Measurements from ENCODE around the gene UPF3A.
"Not testable (repeated sequence)": the region's sequence is repeated elsewhere in the genome, so short reads cannot be mapped to it uniquely, and the experiment has no call there.

Gene UPF3A

GRCh38 chr13:114257014-114257413 lies 24.4 kb upstream of the UPF3A start:
- Mint-ChIP-seq H3K27me3 (no peaks in the 10 kb centered on the region), H3K9me3 (no peaks in the 10 kb centered on the region), H3K4me3 (no peak overlapping the region), H3K27ac (no peak overlapping the region), H3K4me1 (peaks cover 11% of the 10 kb centered on the region)
- DNase-seq (no peak), ATAC-seq (no peak)

GRCh38 chr13:114258589-114258988 lies 22.8 kb upstream of the UPF3A start:
- ATAC-seq (no peak), DNase-seq (no peak)
- Mint-ChIP-seq H3K4me1 (peaks cover 19% of the 10 kb centered on the region), H3K4me3 (no peak overlapping the region), H3K9me3 (no peaks in the 10 kb centered on the region), H3K27me3 (no peaks in the 10 kb centered on the region), H3K27ac (no peak overlapping the region)

- Mint-ChIP-seq H3K9me3 (no peaks in the 10 kb centered on the region), H3K27ac (no peak overlapping the region), H3K4me1 (peaks cover 22% of the 10 kb centered on the region), H3K4me3 (no peak overlapping the region), H3K27me3 (no peaks in the 10 kb centered on the region)
- DNase-seq: no peak
- no peak for ATAC-seq
Measured at GRCh38 chr13:114259374-114259773, 22.0 kb upstream of the UPF3A start.

GRCh38 chr13:114259974-114260373 lies 21.4 kb upstream of the UPF3A start:
- no peaks in the 10 kb centered on the region for H3K9me3 Mint-ChIP-seq
- H3K27ac Mint-ChIP-seq: no peak overlapping the region
- no peak for DNase-seq
- H3K4me3 Mint-ChIP-seq: no peak overlapping the region
- ATAC-seq: no peak
- H3K27me3 Mint-ChIP-seq: no peaks in the 10 kb centered on the region
- peaks cover 22% of the 10 kb centered on the region for H3K4me1 Mint-ChIP-seq

DNA sequence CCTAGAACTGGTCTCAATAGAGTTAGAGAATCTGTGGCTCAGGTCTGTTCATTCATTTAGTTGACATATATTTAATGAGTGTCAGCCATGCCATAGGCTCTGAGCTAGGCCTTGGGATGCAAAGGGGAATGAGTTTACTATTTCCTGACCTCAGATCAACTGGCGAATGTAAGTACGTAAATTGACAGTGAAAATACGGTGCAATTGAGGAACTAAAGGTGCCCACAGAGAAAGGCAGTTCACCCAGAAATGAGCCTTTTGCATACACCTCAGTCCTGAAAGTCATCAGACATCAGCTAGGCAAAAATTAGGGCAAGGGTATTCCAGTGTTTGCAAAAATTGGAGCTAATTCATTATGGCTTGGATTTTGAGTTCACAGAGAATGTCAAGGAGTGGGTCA lies 20.6 kb upstream of the UPF3A start:
- H3K4me1 Mint-ChIP-seq: peaks cover 22% of the 10 kb centered on the region
- no peak overlapping the region for H3K4me3 Mint-ChIP-seq
- H3K27ac Mint-ChIP-seq: no peak overlapping the region
- ATAC-seq (no peak), DNase-seq (no peak)
- no peaks in the 10 kb centered on the region for H3K27me3 Mint-ChIP-seq
- H3K9me3 Mint-ChIP-seq: no peaks in the 10 kb centered on the region

DNA sequence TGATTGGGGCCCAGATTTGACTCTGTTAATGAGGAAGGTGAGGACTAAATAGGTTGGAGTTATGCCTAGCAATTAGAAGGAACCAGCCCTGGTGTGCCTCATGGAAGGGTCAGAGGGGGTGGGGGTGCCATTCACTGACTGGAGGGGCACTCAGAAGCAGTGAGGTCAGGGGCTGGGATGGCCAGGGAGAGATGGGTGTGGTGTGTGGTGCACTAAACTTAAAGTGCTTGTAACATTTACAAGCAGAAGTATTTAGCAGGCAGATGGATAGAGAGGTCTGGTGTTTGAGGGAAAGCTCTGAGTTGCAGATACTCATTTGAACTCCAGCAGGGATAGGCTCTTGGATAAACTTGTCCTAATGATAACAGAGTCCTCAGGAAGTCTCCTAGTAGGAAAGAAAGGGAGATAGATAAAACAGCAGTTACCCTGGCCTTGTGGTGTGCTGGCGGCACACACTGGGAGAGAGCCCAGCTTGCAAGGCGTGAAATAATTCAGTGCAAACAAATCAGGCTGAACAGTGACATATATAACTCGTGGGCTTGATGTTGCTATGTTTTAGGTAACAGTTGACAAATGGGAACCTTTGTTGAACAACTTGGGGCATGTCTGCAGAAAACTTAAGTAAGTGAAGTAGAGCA lies 20.0 kb upstream of the UPF3A start:
- no peaks in the 10 kb centered on the region for H3K9me3 Mint-ChIP-seq
- peaks cover 22% of the 10 kb centered on the region for H3K4me1 Mint-ChIP-seq
- H3K27me3 Mint-ChIP-seq: no peaks in the 10 kb centered on the region
- no peak overlapping the region for H3K27ac Mint-ChIP-seq
- no peak for DNase-seq
- no peak for ATAC-seq
- no peak overlapping the region for H3K4me3 Mint-ChIP-seq

DNA sequence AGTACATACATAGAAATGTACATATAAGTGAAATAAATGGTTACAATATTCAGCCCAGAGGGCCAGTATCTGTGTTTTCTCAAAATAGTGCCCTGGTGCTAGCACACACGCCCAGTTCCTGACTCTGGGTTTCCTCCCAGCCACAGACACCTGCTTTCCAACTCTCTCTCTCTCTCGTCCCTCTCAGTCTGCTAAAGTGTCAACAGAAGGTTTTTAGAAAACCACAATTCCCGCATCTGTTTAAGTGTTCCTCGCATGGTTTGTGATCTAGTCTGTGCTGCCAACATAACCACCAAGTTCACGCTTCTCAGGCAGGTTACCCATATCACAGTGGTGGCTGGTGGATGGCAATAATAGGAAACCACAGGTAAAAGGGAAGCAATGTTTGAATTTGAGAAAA lies 17.8 kb upstream of the UPF3A start:
- Mint-ChIP-seq H3K9me3 (no peaks in the 10 kb centered on the region), H3K27me3 (no peaks in the 10 kb centered on the region), H3K4me3 (no peak overlapping the region), H3K27ac (peak overlapping the region; percentile 53 to 69), H3K4me1 (peaks cover 32% of the 10 kb centered on the region)
- ATAC-seq (peak; percentile 69), DNase-seq (no peak)

DNA sequence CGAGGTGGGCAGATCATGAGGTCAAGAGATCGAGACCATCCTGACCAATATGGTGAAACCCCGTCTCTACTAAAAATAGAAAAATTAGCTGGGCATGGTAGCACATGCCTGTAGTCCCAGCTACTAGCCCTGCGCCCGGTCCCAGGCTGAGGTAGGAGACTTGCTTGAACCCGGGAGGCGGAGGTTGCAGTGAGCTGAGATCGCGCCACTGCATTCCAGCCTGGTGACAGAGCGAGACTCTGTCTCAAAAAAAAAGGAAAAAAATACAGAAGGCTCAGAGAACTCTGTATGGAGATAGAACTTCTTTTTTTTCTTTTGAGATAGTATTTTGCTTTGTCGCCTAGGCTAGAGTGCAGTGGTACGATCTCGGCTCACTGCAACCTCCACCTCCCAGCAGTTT lies 17.1 kb upstream of the UPF3A start:
- peaks cover 37% of the 10 kb centered on the region for H3K4me1 Mint-ChIP-seq
- H3K4me3 Mint-ChIP-seq, H3K9me3 Mint-ChIP-seq, H3K27me3 Mint-ChIP-seq, H3K27ac Mint-ChIP-seq, DNase-seq, ATAC-seq: not testable (repeated sequence)

DNA sequence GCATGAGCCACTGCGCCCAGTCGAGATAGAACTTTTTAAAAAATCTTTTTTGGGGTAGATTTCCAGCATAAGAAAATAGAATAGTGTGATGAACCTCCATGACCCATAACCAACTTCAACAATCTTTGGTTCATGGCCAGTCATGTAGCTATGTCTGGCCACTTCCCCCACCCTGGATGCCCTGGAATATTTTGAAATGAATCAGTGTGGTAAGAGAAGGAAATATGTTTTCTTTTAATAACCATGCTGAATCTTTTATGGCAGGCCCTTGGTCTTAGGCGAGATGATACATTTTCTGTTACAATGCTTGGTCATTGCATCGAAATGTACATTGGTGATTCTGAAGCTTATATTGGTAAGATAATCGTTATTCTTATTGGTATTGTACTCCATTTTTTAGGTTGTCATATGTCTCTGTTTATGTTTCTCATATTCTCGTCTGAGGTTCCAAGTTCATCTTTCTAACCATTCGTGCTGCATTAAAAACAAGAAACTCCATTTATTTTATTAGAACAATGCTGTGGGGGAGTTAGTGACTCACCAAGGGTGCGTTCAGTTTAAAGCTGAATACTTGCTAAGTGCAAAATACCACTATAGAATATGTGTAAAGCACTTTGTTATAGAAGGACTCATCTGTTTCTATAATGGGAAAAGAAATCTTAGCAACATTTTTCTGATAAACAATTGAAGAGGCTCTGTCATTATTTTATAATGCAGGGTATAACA lies 16.4 kb upstream of the UPF3A start:
- H3K27me3 Mint-ChIP-seq: no peaks in the 10 kb centered on the region
- H3K4me3 Mint-ChIP-seq: no peak overlapping the region
- no peaks in the 10 kb centered on the region for H3K9me3 Mint-ChIP-seq
- H3K27ac Mint-ChIP-seq: no peak overlapping the region
- peaks cover 40% of the 10 kb centered on the region for H3K4me1 Mint-ChIP-seq
- DNase-seq: no peak
- no peak for ATAC-seq

DNA sequence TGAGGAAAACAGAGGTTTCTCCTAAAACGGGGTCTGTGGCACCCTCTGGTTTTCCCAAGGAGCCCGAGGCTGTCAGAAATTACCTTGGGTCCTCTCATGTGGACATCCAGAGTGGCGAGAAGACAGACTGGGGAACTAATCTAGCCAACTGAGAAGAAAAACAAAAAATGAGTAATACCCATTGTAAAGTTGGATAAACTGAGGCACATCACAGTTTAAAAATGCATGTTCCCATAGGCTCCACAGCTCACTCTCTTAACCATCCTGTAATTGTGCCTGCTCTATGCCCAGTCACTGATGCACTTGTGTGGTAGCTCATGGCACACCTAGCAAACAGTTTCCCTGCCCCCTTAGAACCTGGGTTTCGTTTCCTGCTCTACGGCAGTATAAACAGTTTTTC lies 15.2 kb upstream of the UPF3A start:
- Mint-ChIP-seq H3K4me1 (peaks cover 42% of the 10 kb centered on the region), H3K27ac (no peak overlapping the region)
- DNase-seq: no peak

GRCh38 chr13:114268344-114269280 lies 12.8 kb upstream of the UPF3A start:
- Mint-ChIP-seq H3K9me3 (no peaks in the 10 kb centered on the region), H3K4me3 (no peak overlapping the region), H3K27me3 (no peaks in the 10 kb centered on the region), H3K27ac (peak overlapping the region; percentile 69 to 91), H3K4me1 (peaks cover 29% of the 10 kb centered on the region)
- ATAC-seq: peak; percentile 86
- DNase-seq: peak in 1 of 2 donors; percentile 16

More for the DNA sequence above, 15.2 kb upstream of the UPF3A start:
- Mint-ChIP-seq H3K9me3 (no peaks in the 10 kb centered on the region), H3K4me3 (no peak overlapping the region), H3K27me3 (no peaks in the 10 kb centered on the region)
- no peak for ATAC-seq

GRCh38 chr13:114269281-114269770 lies 12.1 kb upstream of the UPF3A start:
- ATAC-seq (peak; percentile 48), DNase-seq (no peak)
- H3K4me1 Mint-ChIP-seq: peaks cover 26% of the 10 kb centered on the region
- no peaks in the 10 kb centered on the region for H3K27me3 Mint-ChIP-seq
- peak overlapping the region in 1 of 2 donors; percentile 14 for H3K27ac Mint-ChIP-seq
- no peak overlapping the region for H3K4me3 Mint-ChIP-seq
- no peaks in the 10 kb centered on the region for H3K9me3 Mint-ChIP-seq

DNA sequence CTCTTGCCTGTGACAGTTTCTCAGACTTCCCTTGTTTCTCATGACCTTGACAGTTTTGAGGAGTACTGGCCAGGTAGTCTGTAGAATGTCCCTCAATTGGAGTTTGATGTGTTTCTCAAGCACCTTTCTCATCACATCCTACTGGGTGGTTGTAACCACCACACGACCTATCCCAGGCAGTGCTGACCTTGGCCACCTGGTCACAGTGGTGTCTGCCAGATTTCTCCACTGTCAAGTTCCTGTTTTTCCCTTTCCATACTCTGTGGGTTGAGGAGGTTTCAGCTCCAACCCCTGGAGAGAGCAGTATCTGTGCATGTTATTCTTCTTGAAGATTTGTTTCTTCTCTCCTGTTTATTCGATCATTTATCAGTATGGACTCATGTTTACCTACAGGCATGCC lies 8.4 kb upstream of the UPF3A start:
- Mint-ChIP-seq H3K9me3 (no peaks in the 10 kb centered on the region), H3K27ac (peak overlapping the region in 1 of 2 donors; percentile 48), H3K4me1 (peaks cover 22% of the 10 kb centered on the region), H3K4me3 (no peak overlapping the region), H3K27me3 (no peaks in the 10 kb centered on the region)
- no peak for DNase-seq
- ATAC-seq: no peak

DNA sequence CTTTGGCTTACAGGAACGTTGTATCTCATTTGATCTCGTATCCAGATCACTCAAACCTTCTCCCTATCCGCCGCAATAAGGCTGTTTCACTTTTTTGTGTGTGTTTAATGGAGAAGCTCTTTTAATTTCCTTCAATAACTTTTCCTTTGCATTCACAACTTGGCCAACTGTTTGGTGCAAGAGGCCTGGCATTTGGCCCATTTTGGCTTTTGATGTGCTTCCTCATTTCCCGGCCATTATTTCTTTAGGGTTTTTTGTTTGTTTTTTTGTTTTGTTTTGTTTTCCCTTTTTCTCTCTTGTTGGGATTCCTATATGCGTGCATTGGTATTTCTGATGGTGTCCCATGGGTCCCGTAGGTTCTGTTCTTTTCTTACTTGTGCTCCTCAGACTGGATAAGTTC lies 6.1 kb upstream of the UPF3A start:
- H3K4me1 Mint-ChIP-seq: peaks cover 18% of the 10 kb centered on the region
- no peaks in the 10 kb centered on the region for H3K27me3 Mint-ChIP-seq
- no peaks in the 10 kb centered on the region for H3K9me3 Mint-ChIP-seq
- ATAC-seq (no peak), DNase-seq (no peak)
- H3K27ac Mint-ChIP-seq: no peak overlapping the region
- no peak overlapping the region for H3K4me3 Mint-ChIP-seq

- ATAC-seq (no peak), DNase-seq (no peak)
- Mint-ChIP-seq H3K4me1 (peaks cover 29% of the 10 kb centered on the region), H3K27ac (peak overlapping the region in 1 of 2 donors; percentile 94), H3K4me3 (no peak overlapping the region), H3K27me3 (no peaks in the 10 kb centered on the region), H3K9me3 (no peaks in the 10 kb centered on the region)
Measured at GRCh38 chr13:114279146-114279545, 2.3 kb upstream of the UPF3A start.
